ENCODE results near the gene GANAB.

DNA sequence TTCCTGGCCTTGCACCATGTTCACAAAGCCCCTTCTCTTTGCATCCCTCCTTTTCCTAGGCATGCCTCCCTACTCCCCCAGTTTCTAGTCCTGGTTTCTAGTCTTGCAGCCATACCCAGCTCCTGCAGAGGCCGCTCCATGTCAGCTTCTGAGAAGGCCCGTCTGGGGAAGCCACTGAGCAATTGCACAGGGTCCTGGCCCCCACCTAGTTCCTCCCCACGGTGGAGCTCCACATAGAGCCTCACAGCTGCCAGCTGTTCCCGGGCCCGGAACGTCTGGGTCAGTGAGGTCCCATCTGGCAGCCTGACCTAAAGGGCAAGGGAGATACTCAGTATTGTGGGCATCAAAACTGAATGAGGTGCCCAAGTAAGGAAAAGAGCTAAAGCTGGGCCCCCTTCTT is 30.3 kb upstream of the GANAB start:
- TF ChIP-seq GATA3 (IDR thresholded peaks at IDR 0.05; ENCODE audit: low read depth, low read length) (no peak), GATA2 (IDR thresholded peaks at IDR 0.05; ENCODE audit: low read depth, low read length) (no peak)

Data from SH-SY5Y (cell line).